ENCODE results near the gene CHRNB2.
A peak's percentile ranks its signal among the peaks of the same experiment; 100 is the strongest.
"Not testable (repeated sequence)": the region's sequence is repeated elsewhere in the genome, so short reads cannot be mapped to it uniquely, and the experiment has no call there.

Gene CHRNB2, protein sequence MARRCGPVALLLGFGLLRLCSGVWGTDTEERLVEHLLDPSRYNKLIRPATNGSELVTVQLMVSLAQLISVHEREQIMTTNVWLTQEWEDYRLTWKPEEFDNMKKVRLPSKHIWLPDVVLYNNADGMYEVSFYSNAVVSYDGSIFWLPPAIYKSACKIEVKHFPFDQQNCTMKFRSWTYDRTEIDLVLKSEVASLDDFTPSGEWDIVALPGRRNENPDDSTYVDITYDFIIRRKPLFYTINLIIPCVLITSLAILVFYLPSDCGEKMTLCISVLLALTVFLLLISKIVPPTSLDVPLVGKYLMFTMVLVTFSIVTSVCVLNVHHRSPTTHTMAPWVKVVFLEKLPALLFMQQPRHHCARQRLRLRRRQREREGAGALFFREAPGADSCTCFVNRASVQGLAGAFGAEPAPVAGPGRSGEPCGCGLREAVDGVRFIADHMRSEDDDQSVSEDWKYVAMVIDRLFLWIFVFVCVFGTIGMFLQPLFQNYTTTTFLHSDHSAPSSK

DNA sequence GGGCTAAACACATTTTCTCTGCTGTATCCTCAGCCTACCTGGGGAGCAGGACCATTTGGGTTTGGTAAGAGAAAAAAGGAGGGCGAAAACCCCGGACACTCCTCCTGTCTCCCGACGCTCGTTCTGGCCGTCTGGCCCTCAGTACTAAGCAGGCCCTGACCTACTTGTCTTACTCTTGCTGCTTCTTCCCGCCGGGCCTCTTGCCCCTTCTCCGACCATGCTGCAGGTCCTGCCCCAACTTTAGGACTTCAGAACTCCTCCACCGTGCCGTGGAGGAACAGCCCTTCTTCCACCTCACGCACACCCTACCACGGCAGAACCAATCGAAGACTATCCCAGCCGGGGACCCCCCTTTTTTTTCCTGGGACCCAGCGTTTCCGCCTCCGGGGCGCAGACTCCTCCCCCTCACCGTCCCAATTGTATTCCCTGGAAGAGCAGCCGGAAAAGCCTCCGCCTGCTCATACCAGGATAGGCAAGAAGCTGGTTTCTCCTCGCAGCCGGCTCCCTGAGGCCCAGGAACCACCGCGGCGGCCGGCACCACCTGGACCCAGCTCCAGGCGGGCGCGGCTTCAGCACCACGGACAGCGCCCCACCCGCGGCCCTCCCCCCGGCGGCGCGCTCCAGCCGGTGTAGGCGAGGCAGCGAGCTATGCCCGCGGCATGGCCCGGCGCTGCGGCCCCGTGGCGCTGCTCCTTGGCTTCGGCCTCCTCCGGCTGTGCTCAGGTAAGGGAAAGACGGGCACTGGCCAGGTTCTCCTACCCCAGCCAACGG lies at the start of gene CHRNB2:
Gene CHRNB2, plus strand, starts transcription at position 393 of the 771 bp plus-strand sequence. Its CDS starts 267 bp downstream, at position 660.
- DNase-seq = peak; percentile 77

DNA sequence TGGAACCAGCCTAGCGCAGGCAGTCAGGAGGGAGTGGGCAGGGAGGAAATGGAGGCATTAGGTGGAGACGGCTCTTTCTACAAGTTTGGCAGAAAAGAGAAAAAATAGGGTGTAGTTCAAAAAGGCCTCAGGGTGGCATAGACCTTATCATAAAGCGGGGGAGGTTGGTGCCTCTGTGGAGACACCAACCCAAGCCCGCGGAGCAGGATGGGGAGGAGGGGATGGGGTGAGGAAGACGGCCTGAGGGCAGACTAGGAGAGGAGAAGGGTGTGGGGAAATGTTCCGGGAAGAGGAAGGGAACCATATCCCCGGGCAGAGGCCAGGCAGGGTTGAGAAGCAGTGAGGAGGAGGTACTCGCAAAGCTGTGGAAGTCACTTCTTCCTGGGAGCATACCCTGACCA lies 48.0 kb upstream of the CHRNB2 start:
- peak; percentile 23 for DNase-seq

DNA sequence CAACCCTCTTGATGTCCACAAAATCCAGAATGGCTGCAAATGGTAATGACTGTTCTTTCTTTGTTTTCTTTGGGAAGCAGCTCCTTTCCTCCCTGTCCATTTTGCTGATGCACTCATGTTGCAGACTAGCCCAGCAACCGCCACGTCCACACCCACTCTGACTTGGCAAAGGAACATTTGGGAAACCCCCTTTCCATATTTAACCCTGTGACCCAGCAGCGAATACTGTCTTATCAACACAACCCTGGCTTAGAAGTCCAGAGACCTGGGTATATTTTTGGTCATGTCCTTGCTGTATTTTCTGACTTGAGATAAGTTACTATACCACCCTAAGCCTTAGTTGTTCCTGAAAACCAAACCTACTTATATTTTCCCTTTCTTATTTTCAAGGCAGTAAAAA lies 47.2 kb upstream of the CHRNB2 start:
- DNase-seq = no peak

- no peak for DNase-seq
Measured at GRCh38 chr1:154521695-154522094, 45.9 kb upstream of the CHRNB2 start.

DNA sequence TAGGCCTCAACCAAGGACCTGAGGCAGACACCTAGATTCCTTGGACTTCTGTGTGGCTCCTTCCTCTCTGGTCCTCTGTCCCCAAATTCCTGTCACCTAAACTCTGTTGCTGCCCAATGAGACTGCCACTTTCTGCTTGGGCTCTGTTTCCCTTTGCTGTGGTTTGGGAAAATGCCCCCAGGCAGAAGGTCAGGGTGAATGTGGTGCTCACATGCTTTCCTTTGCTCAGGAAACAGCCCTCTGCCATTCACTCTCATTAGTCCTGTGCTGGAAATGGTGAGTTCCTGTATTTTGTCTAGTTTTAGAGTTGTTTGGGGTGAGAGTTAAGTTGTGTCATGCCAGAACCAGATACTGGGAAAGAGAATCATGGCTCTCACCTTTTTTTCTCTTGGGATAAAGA lies 42.7 kb upstream of the CHRNB2 start:
- no peak for DNase-seq

DNA sequence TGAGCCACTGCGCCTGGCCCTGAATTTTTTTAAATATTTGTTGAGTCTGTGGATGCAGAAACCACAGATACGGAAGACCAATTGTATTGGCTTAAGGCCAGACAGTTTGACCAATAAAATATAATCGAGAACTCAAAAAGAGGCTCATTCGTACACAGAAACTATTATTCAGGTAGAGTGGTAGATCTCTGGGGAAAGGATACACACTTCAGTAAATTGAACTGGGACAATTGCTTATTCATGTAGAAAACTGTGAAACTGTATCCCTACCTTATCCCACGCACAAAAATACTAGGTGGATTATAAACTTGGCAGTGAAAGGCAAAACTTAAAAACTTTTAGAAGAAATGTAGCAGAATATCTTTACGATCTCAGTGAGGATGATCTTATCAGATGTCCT lies 40.4 kb upstream of the CHRNB2 start:
- no peak for DNase-seq

DNA sequence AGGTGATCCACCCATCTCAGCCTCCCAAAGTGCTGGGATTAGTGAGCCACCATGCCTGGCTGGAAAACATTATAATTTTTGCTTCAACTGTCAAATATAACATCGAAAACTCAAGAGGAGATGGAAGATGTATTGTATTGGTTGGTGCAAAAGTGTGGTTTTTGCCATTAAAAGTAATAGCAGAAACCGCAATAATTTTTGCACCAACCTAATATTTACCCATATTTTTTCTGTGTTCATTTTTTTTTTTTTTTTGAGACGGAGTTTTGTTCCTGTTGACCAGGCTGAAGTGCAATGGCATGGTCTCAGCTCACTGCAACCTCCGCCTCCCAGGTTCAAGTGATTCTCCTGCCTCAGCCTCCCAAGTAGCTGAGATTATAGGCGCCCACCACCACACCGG lies 38.3 kb upstream of the CHRNB2 start:
- DNase-seq = no peak

DNA sequence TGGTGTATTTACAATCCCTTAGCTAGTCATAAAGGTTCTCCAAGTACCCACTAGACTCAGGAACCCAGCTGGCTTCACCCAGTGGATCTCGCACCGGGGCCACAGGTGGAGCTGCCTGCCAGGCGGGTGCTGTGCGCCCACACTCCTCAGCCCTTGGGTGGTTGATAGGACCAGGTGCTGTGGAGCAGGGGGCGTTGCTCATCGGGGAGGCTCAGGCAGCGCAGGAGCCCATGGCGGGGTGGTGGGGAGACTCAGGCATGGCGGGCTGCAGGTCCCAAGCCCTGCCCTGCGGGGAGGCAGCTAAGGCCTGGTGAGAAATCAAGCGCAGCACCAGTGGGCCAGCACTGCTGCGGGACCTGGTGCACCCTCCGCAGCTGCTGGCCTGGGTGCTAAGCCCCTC lies 35.6 kb upstream of the CHRNB2 start:
- DNase-seq = not testable (repeated sequence)

DNA sequence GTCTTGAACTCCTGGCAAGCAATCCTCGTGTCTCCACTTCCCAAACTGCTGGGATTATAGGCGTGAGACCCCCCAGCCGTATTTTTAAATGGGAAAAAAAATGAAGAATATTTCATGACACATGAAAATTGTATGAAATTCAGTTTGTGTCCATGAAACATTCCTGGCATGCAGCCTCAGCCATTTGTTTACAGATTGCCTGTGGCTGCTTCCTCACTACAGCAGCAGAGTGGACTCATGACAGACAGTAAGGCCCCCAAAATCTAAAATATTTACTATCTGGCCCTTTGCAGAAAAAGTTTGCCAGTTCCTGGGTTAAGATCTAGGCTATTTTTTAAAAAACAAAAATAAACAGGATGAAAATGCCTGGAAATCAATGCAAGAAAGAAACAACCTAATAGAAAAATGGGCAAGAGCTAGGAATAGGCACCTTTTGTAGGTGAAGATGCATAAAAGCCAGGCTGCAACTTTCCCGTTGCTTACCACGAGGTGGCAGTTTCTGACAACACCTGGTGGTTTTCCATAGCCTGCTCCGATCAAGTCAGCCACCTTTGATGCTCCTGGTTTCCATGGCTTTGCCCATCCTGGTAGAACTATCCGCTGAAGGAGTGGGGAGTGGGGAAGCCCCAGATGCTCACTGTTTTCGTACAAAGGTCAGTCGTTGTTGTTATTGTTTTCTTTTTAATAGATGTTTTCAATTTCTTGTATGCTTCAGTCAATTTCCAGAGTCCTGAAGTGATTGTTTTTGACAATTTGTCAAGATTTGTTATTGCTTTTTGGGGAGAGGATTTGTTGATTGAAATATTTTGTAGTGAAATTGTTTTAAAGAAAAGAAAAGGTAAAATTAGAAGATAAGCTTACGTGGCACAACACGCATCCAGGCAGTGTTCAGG lies 33.4 kb upstream of the CHRNB2 start:
- no peak for DNase-seq

- DNase-seq = no peak
Measured at GRCh38 chr1:154536570-154536969, 31.0 kb upstream of the CHRNB2 start.

DNA sequence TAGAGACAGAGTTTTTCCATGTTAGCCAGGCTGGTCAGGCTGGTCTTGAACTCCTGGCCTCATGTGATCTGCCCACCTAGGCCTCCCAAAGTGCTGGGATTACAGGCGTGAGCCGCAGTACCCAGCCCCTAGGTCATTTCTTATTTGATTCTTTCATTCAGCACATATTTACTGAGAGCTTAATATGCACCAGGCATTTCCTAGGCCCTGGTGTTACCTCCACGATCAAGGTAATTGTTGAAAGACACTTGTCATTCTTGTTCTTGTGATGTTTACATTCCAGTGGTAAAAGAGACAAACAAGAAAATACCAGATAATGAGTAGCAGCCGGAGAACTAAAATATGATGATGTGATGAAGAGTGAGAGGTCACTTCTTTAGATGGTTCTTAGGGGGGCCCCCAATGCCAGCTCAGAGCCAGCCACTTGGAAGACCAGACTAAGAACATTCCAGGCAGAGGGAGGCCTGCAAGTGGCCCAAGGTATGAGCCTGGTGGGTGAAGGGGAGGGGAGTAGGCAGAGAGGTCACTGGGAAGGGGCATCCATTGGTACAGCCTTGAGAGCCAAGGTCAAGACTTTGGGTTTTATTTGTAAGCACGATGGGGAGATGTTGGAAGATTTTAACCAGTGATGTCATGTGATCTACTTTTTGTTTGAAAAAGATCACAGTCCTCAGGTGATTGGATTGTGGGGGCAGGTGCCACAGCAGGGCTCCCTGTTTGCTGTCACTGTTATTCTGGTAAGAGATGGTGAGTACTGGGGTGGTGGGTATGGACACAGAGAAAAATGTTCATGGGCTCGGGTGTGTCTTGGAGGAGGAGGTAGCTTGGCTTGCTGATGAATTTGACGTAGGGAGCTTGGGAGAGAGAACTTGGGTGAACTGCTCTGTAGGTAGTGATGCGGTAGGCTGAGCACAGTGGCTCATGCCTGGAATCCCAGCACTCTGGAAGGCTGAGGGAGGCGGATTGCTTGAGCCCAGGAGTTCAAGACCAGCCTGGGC lies 27.8 kb upstream of the CHRNB2 start:
- DNase-seq = no peak

- DNase-seq = no peak
Measured at GRCh38 chr1:154541231-154541630, 26.3 kb upstream of the CHRNB2 start.

DNA sequence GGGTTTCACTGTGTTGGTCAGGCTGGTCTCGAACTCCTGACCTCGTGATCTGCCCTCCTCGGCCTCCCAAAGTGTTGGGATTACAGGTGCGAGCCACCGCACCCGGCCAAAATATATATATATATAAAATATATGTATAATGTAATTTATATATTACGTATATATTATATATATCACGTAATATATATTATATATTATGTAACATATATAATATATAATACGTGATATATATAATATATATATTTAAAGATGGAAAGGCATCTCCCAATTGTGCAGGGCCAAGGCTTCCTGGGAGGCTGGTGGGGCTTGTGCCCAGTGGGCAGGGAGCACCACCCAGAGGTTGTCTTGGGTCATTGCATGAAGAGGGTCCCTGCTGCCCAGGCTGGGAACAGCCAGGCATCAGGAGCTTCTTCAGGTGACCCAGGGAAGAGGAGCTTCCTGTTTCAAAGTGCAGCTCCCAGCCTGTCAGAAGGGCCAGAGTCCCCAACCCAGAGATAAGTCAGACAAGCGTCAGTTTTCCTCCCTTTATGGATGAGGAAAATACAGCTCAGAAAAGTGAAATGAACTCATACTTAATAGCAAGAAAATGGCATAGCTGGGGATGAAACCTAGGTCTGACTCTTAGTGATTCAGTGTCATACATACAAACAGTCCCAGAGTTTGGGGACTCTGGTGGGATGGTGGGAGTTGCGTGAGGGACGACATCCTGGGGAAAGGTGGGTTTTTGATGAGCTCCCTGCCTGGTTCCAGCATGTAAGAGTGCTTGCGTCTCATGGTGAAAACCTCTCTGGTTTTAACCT lies 21.1 kb upstream of the CHRNB2 start:
- peak; percentile 34 for DNase-seq

DNA sequence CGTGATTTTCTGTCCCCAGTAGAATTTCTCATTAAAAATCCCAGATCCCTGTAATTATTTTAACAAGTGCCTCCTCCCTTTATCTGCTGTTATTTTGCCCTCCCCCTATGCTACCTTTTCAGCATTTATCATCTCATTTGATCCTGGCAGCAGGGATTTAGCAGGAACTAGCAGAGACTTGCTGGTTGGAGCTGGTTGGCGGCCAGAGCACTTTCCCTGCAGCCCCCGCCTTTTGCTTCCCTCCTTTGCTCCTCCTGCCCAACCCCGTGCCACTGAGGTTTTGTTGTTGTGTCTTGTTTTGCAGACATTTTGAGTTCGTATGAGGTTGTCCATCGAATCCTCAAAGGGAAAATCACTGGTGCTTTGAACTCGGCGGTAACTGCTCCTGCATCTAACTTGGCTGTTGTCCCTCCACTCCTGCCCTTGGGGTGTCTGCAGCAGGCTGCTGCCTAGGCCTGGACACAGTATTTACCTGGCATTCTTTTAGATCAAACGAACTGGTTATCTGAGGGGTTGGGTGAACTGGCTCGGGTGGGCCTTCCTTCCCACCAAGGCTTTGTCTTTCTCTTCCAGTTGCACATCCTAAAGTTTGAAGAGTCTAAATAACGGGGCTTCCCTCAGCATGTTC lies 20.4 kb upstream of the CHRNB2 start:
- no peak for DNase-seq

DNA sequence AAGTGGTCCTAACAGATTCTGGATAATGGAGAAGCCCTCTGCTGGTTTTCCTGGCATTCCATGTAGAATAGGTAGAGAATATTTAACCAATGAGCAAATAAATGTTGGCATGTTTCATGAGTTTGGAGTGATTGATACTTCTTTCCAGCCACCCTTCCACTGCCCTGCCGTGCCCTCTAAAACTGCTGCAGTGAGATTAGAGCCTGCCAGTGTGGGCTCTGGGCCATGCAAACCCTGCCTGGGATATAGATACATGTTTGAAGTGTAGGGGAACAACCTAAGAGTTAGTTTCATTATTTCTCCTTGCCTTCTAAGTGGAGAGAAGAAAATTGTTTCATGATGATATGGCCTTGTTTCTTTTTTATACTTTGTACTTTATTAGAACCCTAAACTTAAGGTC lies 19.6 kb upstream of the CHRNB2 start:
- no peak for DNase-seq

GRCh38 chr1:154549202-154549770 lies 18.3 kb upstream of the CHRNB2 start:
- no peak for DNase-seq

GRCh38 chr1:154550070-154550469 lies 17.5 kb upstream of the CHRNB2 start:
- no peak for DNase-seq

GRCh38 chr1:154550657-154551056 lies 16.9 kb upstream of the CHRNB2 start:
- no peak for DNase-seq

GRCh38 chr1:154551474-154551873 lies 16.1 kb upstream of the CHRNB2 start:
- DNase-seq = no peak

DNA sequence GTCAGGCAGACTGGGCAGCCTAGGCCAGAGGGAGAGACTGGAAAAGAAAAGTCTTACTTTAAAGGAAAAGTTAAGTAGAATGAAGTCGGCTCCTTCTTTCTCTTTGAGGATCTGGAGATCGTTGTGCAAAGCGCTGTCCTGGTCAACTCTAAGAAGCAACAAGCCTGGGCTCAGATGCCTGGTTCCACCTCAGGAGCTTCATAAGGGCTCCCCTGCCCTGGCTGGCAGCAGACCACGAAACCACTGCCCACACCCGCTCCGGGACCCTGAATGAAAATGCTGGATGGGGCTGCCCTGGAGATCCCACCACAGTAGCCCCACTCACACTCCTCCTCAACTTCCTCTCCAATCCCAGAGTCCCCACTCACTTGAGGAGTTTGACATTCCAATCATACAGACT lies 15.5 kb upstream of the CHRNB2 start:
- no peak for DNase-seq
